Tibial artery (tissue), 4 donors: ENCODE measurements around the gene KRIT1.

Experiments
- DNase-seq, 2 donors: peaks; one replicate each; pipeline ENCODE4 v3.0.0-alpha.2; 2019
- H3K27ac ChIP-seq, 2 donors: fragments of 200-600 bp; sonication (generic) in 1 of 2; 1 replicate in 1 of 2; 2 replicates in 1 of 2; pipeline ENCODE4 v1.5.1; 2018 to 2019; ENCODE audit warnings: mild to moderate bottlenecking in 1 of 2
- H3K27me3 ChIP-seq, 2 donors: fragments of 200-600 bp; sonication (generic) in 1 of 2; one replicate each; pipeline versions ENCODE4 v1.5.1 to v1.6.0; 2016 to 2019
- H3K36me3 ChIP-seq, 3 donors: fragments of 200-600 bp; sonication (generic) in 2 of 3; one replicate each; pipeline ENCODE4 v1.5.1; 2016 to 2019; ENCODE audit warnings: mild to moderate bottlenecking in 2 of 3
- H3K4me1 ChIP-seq, 4 donors: fragments of 200-600 bp; sonication (generic) in 2 of 4; 1 replicate in 3 of 4; 2 replicates in 1 of 4; pipeline ENCODE4 v1.5.1; 2016 to 2019
- H3K4me3 ChIP-seq, 2 donors: fragments of 200-600 bp; sonication (generic) in 1 of 2; 1 replicate in 1 of 2; 2 replicates in 1 of 2; pipeline ENCODE4 v1.5.1; 2018 to 2019; ENCODE audit warnings: mild to moderate bottlenecking in 2 of 2
- H3K9me3 ChIP-seq, 3 donors: fragments of 200-600 bp; sonication (generic) in 1 of 3; one replicate each; pipeline ENCODE4 v1.5.1; 2016 to 2019
- intact Hi-C: fragments of 100-400 bp; cut with DNase I; formaldehyde crosslinking; loops from one replicate; pipeline ENCODE4 v1.15.0; 2023; ENCODE audit warnings: low total_unique reads
- TF ChIP-seq, protein P1 (sequence below), 2 experiments: fragments of 200-600 bp in 1 of 2; fragments of 450-650 bp in 1 of 2; IDR thresholded peaks; one replicate each; pipeline ENCODE4 v1.5.1; 2017 to 2019; ENCODE audit warnings: antibody characterized with exemption in 2 of 2, mild to moderate bottlenecking in 1 of 2, moderate library complexity in 1 of 2

KRIT1 gene

DNA sequence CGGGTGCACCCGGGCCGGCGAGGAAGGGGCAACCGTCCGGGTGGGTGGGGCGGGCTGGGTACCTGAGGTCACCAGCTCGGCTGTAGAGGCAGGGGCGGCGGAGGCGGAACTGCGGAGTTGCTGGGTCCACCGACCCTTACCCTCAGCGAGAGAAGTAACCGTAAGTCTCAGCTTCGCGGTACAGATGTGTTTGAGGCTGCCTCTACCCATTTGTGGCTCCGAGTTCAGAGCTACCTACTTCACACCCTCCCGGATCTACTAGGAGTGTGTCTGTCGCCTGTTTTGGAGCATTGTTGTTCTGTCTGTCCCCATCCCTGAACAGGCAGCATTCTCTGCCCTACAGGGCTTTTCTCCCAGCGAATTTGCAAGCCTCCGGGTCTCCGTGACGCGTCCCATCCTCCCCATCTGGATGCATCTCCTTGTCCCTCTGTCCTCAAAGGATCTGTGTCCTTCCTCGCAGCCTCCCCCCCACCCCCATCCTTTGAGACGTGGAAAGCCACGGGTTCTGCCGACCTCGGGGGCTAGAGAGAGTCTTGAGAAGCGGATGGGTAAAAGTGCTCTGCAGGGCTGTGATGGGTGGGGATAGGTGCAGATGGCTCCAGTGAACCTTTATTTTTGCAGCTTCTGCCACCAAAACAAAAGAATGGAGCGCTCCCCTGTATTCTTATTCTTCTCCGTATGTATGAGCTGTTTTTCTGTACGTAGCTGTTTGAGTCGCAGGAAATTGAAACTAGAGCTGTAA, 817 bp upstream of the KRIT1 start:
- H3K36me3 ChIP-seq, result no peaks in the 10 kb centered on the region
- H3K27ac ChIP-seq, result peak overlapping the region; percentile 96
- intact Hi-C loops, result loop anchor here (5.0 to 10.0 kb wide), 2 partner anchors 201 to 1592 kb away; partner anchors contain the start of gene GATAD1
- peak; percentile 24 to 62 for DNase-seq
- H3K27me3 ChIP-seq, result no peaks in the 10 kb centered on the region
- TF ChIP-seq, protein P1, sequence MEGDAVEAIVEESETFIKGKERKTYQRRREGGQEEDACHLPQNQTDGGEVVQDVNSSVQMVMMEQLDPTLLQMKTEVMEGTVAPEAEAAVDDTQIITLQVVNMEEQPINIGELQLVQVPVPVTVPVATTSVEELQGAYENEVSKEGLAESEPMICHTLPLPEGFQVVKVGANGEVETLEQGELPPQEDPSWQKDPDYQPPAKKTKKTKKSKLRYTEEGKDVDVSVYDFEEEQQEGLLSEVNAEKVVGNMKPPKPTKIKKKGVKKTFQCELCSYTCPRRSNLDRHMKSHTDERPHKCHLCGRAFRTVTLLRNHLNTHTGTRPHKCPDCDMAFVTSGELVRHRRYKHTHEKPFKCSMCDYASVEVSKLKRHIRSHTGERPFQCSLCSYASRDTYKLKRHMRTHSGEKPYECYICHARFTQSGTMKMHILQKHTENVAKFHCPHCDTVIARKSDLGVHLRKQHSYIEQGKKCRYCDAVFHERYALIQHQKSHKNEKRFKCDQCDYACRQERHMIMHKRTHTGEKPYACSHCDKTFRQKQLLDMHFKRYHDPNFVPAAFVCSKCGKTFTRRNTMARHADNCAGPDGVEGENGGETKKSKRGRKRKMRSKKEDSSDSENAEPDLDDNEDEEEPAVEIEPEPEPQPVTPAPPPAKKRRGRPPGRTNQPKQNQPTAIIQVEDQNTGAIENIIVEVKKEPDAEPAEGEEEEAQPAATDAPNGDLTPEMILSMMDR (IDR thresholded peaks at IDR 0.05), result no peak
- peak overlapping the region; percentile 80 to 99 for H3K4me3 ChIP-seq
- H3K9me3 ChIP-seq, result no peaks in the 10 kb centered on the region
- H3K4me1 ChIP-seq, result peaks cover 0 to 37% (median 27%) of the 10 kb centered on the region in 4 donors

DNA sequence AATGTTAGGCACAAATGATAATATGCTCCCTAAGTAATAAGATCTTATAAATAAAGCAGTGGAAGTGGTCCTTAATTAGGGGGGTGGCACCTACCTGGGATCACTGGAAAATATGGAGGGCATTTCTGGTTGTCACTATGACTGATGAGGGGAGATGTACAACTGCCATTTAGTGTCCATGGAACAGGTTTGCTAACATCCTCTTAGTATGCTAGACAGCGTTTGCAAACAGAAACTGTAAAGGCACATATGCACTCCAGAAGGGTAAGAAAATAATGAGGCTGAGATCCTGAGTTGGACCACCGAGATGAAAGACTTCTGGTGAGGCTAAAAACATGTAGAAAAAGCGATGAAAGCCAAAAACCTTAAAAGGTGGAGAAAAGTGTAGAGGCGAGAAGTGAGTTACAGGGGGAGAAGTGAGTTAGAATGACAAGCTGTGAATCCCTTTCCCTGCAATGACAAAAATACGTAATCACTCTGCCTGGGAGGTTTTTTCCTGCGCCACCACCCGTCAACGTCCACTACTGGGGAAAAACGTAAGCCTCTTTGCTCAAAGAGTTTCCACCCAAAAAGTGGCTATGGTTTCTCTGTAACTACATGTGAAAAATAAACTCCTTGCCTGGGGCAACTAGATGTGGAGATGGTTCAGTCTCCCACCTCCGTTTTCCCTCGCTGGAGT, 767 bp downstream of the KRIT1 start:
- intact Hi-C loops, result loop anchor here (5.0 to 10.0 kb wide), 2 partner anchors 202 to 1590 kb away; partner anchors contain the start of gene GATAD1
- DNase-seq, result no peak
- peak overlapping the region; percentile 96 for H3K27ac ChIP-seq
- no peaks in the 10 kb centered on the region for H3K9me3 ChIP-seq
- H3K36me3 ChIP-seq, result peaks cover 0 to 14% (median 10%) of the 10 kb centered on the region in 3 donors
- peak overlapping the region; percentile 80 to 99 for H3K4me3 ChIP-seq
- TF ChIP-seq, protein P1 (IDR thresholded peaks at IDR 0.05), result no peak
- H3K27me3 ChIP-seq, result no peaks in the 10 kb centered on the region
- H3K4me1 ChIP-seq, result peaks cover 0 to 37% (median 27%) of the 10 kb centered on the region in 4 donors

DNA sequence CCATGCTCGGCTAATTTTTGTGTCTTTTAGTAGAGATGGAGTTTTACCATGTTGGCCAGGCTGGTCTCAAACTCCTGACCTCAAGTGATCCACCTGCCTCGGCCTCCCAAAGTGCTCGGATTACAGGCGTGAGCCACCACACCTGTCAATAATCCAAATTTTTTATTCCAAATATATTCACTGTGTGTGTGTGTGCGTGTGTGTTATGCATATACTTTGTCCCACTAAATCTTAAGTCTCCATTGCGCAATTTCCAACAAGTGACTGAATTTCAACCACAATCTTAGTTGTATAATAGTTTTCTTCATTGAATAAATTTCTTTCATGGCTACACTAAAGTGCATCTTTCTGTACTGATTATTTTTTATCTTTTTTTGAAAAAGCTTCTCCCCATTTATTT, 2.7 kb downstream of the KRIT1 start:
- intact Hi-C loops, result loop anchor here (10.0 kb wide), 1 partner anchor 1588 kb away; no protein-coding TSS in a partner anchor
- peaks cover 15 to 32% (median 30%) of the 10 kb centered on the region in 3 donors for H3K36me3 ChIP-seq
- no peaks in the 10 kb centered on the region for H3K27me3 ChIP-seq
- H3K4me1 ChIP-seq, result peaks cover 0 to 29% (median 24%) of the 10 kb centered on the region in 4 donors
- H3K4me3 ChIP-seq, result no peak overlapping the region
- DNase-seq, result no peak
- no peaks in the 10 kb centered on the region for H3K9me3 ChIP-seq
- H3K27ac ChIP-seq, result no peak overlapping the region
- TF ChIP-seq, protein P1 (IDR thresholded peaks at IDR 0.05), result no peak

DNA sequence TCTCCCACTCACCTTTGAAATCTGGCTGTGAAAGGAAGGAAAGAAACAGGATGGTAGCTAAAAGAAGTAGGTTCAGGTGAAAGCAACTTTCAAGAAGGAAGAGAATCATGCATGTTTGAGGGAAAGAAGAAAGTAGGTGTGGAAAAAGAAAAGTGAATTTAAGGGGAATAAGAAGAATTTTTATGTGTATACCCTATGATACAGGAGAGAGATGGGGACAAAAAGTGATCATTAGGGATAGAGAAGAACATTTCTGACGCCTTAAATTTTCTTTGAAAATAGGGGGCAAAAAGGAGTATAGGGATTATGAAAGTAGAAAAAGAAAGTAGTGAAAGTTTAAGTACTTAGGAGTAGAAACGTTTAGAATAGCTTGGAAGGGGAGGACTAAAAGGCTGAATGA, 15.2 kb downstream of the KRIT1 start:
- TF ChIP-seq, protein P1 (IDR thresholded peaks at IDR 0.05), result no peak
- Histone ChIP-seq H3K27ac (no peak overlapping the region), H3K4me1 (no peaks in the 10 kb centered on the region), H3K9me3 (no peaks in the 10 kb centered on the region), H3K36me3 (peaks cover 61 to 92% (median 74%) of the 10 kb centered on the region in 3 donors), H3K27me3 (no peaks in the 10 kb centered on the region), H3K4me3 (no peak overlapping the region)
- intact Hi-C loops, result no loop called here
- DNase-seq, result no peak

DNA sequence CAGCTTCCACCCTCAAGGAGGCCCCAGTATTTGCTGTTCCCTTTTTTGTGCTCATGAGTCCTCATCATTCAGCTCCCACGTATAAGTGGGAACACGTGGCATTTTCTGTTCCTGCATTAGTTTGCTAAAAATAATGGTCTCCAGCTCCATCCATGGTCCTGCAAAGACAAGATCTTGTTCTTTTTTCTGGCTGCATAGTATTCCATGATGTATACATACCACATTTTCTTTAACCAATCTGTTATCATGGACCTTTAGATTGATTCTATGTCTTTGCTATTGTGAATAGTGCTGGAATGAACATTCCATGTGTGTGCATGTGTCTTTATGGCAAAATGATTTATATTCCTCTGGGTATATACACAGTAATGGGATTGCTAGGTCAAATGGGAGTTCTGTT, 17.0 kb downstream of the KRIT1 start:
- Histone ChIP-seq H3K27me3 (no peaks in the 10 kb centered on the region), H3K4me3 (no peak overlapping the region), H3K36me3 (peaks cover 63 to 92% (median 74%) of the 10 kb centered on the region in 3 donors), H3K4me1 (no peaks in the 10 kb centered on the region), H3K27ac (no peak overlapping the region), H3K9me3 (no peaks in the 10 kb centered on the region)
- TF ChIP-seq, protein P1 (IDR thresholded peaks at IDR 0.05), result no peak
- intact Hi-C loops, result no loop called here
- DNase-seq, result no peak
